Psoas muscle (tissue), 8 donors: Measurements from ENCODE around the gene ATP8A2. TPM values are rescaled to one million over a fixed set of nuclear protein-coding genes. Genes with fewer than 3 reads are reported as not detected.

Experiments
- ATAC-seq, 4 donors: fragments of 200-7000 bp; cut with Tn5 transposase; one replicate each; pipeline ENCODE4 v1.9.1; 2020; ENCODE audit warnings: moderate library complexity in 3 of 4, mild to moderate bottlenecking in 2 of 4
- DNase-seq, 2 donors: peaks; one replicate each; pipeline ENCODE4 v3.0.0-alpha.2; 2020
- H3K27ac ChIP-seq: fragments of 200-600 bp; one replicate; pipeline ENCODE4 v1.8.0; 2022
- H3K27me3 ChIP-seq, 3 donors: fragments of 200-600 bp in 1 of 3; one replicate each; pipeline versions ENCODE4 v1.6.1 to v1.8.0; 2013 to 2022; ENCODE audit warnings: low read length in 2 of 3, mild to moderate bottlenecking in 2 of 3, moderate library complexity in 1 of 3; ENCODE audit not compliant: insufficient read depth in 3 of 3
- H3K36me3 ChIP-seq, 2 donors: fragments of 200-600 bp in 1 of 2; one replicate each; pipeline versions ENCODE4 v1.6.1 to v1.8.0; 2013 to 2022; ENCODE audit warnings: low read depth in 1 of 2, mild to moderate bottlenecking in 1 of 2, moderate library complexity in 1 of 2; ENCODE audit not compliant: insufficient read depth in 1 of 2
- H3K4me1 ChIP-seq: fragments of 200-600 bp; one replicate; pipeline ENCODE4 v1.8.0; 2022
- H3K4me3 ChIP-seq: fragments of 200-600 bp; one replicate; pipeline ENCODE4 v1.8.0; 2022; ENCODE audit warnings: mild to moderate bottlenecking
- H3K9me3 ChIP-seq: fragments of 200-600 bp; one replicate; pipeline ENCODE4 v1.8.0; 2022
- CTCF ChIP-seq: fragments of 200-600 bp; IDR thresholded peaks from one replicate; pipeline ENCODE4 v1.8.0; 2022; ENCODE audit warnings: antibody characterized with exemption
- whole genome bisulfite sequencing, 3 donors: extraction: QIAGEN DNeasy Blood & Tissue Kit; methylation state at CpG; one replicate each; pipeline versions ENCODE4 v1.1.6 to v1.1.7; 2013; 5-methylcytosine and 5-hydroxymethylcytosine counted together
- intact Hi-C, 2 donors: fragments of 100-400 bp; cut with DNase I; formaldehyde crosslinking; loops; one replicate each; pipeline versions ENCODE4 v1.11.0 to v1.14.2; 2022
- polyA plus RNA-seq, 3 donors: library from polyadenylated mRNA; stranded (reverse); fragments of 200-250 nt; gene quantifications; one replicate each; pipeline ENCODE4 v1.2.3, GENCODE V29; 2013
- total RNA-seq, 4 donors: library from RNA; stranded (reverse); fragmentation: NEBNext Ultra II Directional in 2 of 4; extraction: Animal tissue kit (Norgen Biotek cat#: 25700) in 2 of 4; gene quantifications; one replicate each; pipeline versions ENCODE4 v1.2.1 to v1.2.4, GENCODE V29; 2021 to 2023
- donor health status: healthy with polysubstance abuse.
- donor health status: DM: no; HTN: no; CAD: no; lungs with moderate emphysema.
- donor health status: Bipolar disorder and iron deficiency.
- donor health status: healthy.
- donor health status: DM: yes; HTN: yes; CAD: no.
- donor health status: DM: no; HTN: no; CAD: no.
- donor health status: DM: no; HTN: no; CAD: no.
- donor health status: DM: yes; HTN: yes; CAD: no.

The ATP8A2 gene
- total and polyA plus RNA-seq, 7 donors = 0.02 to 0.22 (median 0.04) TPM; not detected in 2

- Histone ChIP-seq H3K4me1 (peaks cover 13% of the 10 kb centered on the region), H3K36me3 (no peaks in the 10 kb centered on the region), H3K27me3 (no peaks in the 10 kb centered on the region), H3K4me3 (no peak overlapping the region), H3K9me3 (no peaks in the 10 kb centered on the region), H3K27ac (no peak overlapping the region)
- TF ChIP-seq CTCF = no peak
- WGBS, 3 donors = 89 to 96% (median 94%) methylated on average over 4 of the region's 4 CpGs
- ATAC-seq (no peak), DNase-seq (no peak)
- intact Hi-C loops = no loop called here
Observed at GRCh38 chr13:25910243-25910642, 538.5 kb downstream of the ATP8A2 start.

DNA sequence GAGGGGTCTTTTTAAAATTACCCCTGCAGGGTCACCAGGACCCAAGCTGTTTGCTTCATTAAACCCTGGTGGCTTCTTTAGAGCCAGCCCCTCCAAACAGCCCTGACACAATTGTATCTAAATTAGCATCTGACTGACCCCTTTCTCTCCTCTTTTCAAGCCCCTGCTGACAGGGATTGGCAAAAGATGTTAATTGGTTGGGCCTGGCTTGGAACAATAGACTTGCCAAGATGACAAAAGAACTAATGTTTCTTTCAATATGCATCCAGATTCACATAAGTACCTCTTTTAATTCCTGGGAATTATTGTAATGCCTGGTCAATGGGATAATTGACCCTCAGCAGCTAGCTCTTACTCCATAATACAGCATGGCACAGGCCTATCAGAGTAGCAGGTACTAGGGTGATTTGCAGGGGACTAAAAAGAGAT lies 539.2 kb downstream of the ATP8A2 start:
- H3K27ac ChIP-seq = no peak overlapping the region
- H3K4me1 ChIP-seq = peaks cover 13% of the 10 kb centered on the region
- no peaks in the 10 kb centered on the region for H3K27me3 ChIP-seq
- no peak for DNase-seq
- H3K9me3 ChIP-seq = no peaks in the 10 kb centered on the region
- no peak for TF ChIP-seq CTCF
- H3K4me3 ChIP-seq = no peak overlapping the region
- ATAC-seq = no peak
- H3K36me3 ChIP-seq = no peaks in the 10 kb centered on the region
- intact Hi-C loops = no loop called here

DNA sequence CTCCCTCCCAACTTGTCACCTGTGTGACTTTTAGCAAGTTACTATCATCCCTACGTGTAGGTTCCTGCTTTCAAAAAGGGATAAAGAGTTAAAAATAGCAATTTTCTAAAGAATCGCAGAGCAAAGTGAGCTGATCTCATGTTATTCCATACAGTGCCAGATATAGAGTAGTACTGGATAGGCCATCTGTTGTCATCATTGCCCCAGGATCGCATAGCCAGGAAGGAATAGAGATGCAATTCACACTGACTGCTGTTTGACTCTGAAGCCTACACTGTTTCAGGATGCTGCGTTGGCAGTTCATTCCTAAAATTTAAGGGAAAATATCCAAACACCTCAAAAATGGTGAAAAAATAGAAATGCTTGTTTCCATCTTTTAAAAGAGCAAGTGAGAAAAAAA lies 541.2 kb downstream of the ATP8A2 start:
- Histone ChIP-seq H3K27me3 (no peaks in the 10 kb centered on the region), H3K9me3 (no peaks in the 10 kb centered on the region)

DNA sequence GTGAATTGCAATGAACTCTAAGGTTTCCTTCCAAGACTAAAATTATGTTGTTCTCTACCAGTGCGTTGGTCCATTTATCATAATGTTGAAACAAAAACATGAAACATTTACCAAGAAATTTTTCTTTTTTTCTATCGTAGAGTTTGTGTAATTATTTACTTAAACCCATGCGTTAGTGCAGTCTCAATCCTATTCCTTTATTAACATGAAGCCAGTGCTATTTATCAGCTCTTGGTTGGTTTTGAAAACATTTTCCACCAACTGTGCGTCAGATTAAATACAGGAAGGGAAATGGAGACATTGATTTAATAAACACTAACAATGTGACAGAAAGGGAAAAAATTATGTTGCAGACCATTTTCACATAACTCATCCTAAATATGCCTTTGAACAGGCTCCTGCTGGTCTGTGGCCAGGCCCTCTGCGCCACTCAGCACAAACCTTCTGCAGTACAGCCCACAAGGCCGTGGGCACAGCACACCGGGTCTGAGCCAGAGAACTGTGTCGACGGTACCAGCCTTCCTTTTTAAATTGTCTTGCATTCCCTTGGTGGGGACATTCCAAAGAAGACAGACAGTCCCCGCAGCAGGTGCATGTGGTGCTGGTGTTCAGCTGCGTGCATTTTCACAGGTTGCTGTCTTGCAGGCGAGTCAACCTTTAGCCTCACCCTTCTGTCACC lies 544.2 kb downstream of the ATP8A2 start:
- no peak for TF ChIP-seq CTCF
- no peak overlapping the region for H3K27ac ChIP-seq
- no peaks in the 10 kb centered on the region for H3K27me3 ChIP-seq
- DNase-seq (no peak), ATAC-seq (no peak)
- H3K9me3 ChIP-seq = no peaks in the 10 kb centered on the region
- no peaks in the 10 kb centered on the region for H3K36me3 ChIP-seq
- WGBS, 3 donors = 76 to 82% (median 78%) methylated on average over 12 of the region's 12 CpGs
- H3K4me1 ChIP-seq = no peaks in the 10 kb centered on the region
- intact Hi-C loops = no loop called here
- H3K4me3 ChIP-seq = no peak overlapping the region

More for the DNA sequence above, 541.2 kb downstream of the ATP8A2 start:
- Histone ChIP-seq H3K36me3 (no peaks in the 10 kb centered on the region), H3K27ac (no peak overlapping the region), H3K4me1 (peaks cover 10% of the 10 kb centered on the region), H3K4me3 (no peak overlapping the region)
- DNase-seq = no peak
- TF ChIP-seq CTCF = no peak
- 76 to 84% (median 81%) methylated on average over 4 of the region's 4 CpGs for WGBS, 3 donors
- ATAC-seq = no peak
- intact Hi-C loops = no loop called here

DNA sequence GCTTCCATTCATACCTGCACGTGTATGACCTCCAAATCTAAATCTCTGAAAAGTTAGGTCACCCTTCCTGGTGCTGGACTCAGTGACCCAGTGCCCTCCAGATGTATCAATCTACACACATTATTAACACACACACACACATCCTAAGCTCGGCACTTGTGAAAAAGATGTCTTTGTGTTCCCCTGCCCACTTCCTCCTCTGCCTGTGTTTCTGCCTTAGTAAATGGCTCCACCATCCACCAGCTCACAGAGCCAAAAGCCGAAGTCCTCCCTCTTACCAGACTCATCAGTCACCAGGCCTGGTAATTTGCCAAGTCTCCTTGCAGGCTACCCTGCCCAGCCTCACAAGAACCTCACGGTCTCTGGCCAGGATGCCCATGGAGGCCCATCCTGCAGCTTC lies 548.5 kb downstream of the ATP8A2 start:
- no peak overlapping the region for H3K27ac ChIP-seq
- no peak for TF ChIP-seq CTCF
- intact Hi-C loops = no loop called here
- whole genome bisulfite sequencing, 3 donors = 81 to 93% (median 91%) methylated on average over 4 of the region's 4 CpGs
- no peaks in the 10 kb centered on the region for H3K36me3 ChIP-seq
- ATAC-seq = no peak
- no peak for DNase-seq
- no peaks in the 10 kb centered on the region for H3K9me3 ChIP-seq
- no peaks in the 10 kb centered on the region for H3K27me3 ChIP-seq
- H3K4me1 ChIP-seq = no peaks in the 10 kb centered on the region
- no peak overlapping the region for H3K4me3 ChIP-seq
